Measurements from ENCODE around the gene DYNC2LI1.
A peak's percentile ranks its signal among the peaks of the same experiment; 100 is the strongest.

DYNC2LI1 gene

DNA sequence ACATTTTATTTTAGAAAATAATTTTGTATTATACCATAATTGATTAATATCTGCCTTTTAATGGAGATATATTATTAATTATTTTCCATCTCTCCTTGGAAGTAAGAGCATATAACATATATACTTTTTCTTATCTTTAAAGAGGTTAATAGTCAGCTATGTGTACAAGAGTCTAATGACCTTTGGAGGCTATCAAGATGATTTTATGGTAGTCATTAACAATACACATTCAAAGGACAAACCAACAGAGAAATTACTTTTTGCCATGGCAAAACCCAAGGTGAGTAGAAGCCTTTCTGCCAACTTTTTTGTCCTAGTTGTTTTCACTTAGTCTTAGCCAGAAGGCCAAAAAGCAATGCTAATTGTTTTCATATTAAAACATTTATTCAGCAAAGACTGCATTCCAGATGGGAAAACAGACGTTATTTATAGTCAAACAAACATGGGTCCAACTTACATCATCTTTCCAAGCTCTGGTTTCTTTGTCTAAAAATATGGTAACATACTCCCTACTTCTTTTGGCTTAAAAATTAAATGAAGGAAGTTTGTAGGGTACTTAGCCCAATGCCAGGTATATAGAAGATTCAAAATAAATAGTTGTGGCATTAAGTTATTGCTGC lies 9.6 kb upstream of the DYNC2LI1 start:
- FAIRE-seq, result no peak

DNA sequence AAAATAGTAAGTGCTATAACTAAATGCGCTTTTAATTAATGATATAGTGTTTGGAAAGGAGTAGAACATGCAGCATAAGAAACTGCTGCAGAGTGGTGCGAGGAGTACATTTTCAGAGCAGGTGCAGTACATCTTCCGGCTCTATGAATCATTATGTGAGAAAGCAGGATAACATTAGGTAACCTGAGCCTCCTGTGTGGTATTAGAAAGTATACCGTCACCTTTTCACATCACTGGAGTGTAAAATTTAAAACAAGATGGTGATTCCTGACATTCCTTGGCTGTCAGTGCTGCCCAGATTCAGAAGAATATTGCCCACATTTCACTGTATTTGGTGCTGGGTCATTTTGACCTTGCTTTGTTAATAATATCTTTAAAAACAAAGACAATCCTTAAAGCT lies 7.8 kb upstream of the DYNC2LI1 start:
- FAIRE-seq, result no peak

DNA sequence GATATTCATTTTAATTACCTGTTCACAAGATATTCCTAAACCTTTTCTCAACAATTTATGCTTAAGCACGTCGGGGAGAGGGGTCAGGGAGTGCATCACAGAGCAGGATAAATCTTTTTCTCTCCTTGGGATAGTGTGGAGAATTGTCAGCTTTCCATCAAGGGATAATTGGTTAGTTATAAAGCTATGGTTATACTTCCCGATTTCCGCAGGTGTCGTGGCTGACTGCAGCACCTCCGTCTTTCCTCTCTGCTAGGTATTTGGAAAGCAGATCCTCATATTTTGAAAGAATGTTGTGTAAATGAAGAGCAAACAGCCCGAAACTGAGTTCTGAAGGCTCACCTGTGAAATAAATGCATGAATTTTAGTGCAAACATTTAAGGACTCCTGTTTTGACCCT lies 778 bp downstream of the DYNC2LI1 start:
- FAIRE-seq, result no peak

DNA sequence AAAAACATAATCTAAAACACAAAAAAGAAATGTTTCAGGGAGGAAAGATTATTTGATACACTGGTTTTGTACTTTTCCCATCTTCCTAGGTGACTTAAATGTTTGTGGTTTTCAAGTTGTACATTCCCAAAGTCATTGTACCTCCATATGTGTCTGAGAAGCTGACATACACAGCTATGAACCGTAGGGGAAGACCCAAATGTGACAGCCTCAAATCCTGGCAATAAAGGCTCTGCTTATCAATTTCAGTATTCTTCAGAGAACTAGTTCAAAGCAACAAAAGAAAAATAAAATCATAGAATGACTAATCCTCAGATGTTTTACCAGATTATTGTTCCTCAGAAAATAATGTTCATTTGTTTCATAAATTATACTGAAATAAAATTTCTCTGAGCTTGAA lies 2.5 kb downstream of the DYNC2LI1 start:
- FAIRE-seq, result no peak

DNA sequence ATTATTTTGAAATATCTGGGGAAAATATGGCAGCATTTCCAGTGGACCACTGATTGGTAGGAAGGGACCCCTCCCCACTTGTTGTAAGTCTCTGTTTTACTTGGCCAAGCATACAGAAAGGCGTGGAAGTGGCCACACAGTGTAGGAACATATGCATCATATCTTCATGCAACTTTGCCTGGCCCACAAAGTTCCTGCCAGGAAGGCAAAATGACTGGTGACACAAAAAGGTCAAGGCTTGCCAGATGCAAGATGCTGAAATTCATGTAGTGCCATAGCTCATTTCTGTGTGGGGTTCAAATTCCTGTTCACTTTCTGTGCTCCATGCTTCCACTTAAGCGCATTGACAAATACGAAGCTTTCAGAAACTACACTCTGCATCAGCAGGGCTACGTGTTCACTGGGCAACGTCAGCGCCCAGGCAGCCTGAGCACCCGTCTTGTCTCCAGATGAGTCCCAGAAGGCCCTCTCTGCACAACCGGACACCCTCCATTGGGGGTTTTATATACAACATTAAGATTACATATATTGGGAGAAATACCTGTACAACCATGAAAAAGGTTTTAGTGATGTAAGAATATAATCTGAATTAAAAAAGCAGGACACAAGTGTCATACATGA lies 3.6 kb downstream of the DYNC2LI1 start:
- FAIRE-seq, result no peak

DNA sequence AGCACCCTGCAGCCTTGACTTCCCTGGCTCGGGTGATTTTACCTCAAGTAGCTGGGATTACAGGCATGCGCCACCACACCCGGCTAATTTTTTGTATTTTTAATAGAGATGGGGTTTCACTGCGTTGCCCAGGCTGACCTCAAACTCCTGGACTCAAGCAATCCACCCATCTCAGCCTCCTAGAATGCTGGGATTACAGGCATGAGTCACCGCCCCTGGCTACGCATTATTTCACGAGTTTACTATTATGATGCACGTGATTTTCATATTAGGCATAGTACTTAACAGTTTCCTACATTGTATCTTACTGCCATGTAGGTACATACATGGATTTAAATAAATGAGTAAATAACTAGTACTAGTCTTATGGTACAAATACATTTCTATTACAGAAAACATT lies 4.4 kb downstream of the DYNC2LI1 start:
- no peak for FAIRE-seq

DNA sequence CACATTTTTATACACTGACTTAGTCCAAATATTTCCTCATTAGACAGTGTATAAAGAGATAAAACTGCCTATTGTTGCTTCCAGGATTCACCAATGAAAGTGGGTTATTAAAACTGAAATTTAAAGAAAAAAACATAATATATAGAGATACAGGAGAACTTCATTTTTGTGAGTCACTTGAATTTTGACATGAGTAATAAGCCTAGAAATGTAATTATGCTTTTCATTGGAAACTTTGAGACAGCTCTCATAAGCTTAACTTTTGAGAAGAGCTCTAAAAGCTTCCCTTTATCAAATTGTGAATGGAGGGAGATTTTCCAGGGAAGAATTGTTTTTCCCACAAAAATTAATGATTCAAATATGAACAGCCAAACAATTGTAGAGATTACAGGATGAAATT lies 14.1 kb downstream of the DYNC2LI1 start:
- no peak for FAIRE-seq

DNA sequence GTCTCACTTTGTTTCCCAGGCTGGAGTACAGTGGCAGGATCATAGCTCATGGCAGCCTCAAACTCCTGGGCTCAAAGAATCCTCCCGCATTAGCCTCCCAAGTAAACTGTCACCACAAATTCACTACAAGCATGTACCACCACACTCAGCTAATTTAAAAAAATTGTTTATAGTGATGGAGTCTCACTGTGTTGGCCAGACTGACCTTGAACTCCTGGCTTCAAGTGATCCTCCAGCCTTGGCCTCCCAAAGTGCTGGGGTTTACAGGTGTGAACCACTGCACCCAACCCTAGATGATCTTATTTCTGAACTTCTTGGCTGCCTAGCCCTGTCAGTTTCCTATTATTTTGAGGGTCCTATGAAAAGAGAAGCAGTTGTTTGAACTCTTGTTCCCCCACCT lies 14.8 kb downstream of the DYNC2LI1 start:
- FAIRE-seq, result no peak

DNA sequence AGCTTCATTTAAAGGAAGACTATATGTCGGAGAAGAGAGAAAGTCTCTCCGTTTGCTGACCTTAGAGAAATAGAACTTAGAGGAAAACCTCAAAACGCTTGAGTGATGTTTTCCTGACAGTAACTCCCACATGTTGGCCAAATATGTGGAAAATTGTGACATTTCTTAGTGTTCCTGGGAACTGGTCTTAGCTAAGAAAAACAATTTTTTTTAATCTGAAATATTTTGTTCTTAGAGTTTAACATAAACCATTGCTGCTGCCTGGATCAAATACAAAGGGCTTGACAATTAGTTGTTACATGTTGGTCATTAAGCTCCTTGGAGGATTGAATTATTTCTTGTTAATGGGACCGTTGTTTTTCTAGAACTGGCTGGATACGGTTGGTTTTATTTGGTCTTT lies 16.3 kb downstream of the DYNC2LI1 start:
- FAIRE-seq, result no peak

DNA sequence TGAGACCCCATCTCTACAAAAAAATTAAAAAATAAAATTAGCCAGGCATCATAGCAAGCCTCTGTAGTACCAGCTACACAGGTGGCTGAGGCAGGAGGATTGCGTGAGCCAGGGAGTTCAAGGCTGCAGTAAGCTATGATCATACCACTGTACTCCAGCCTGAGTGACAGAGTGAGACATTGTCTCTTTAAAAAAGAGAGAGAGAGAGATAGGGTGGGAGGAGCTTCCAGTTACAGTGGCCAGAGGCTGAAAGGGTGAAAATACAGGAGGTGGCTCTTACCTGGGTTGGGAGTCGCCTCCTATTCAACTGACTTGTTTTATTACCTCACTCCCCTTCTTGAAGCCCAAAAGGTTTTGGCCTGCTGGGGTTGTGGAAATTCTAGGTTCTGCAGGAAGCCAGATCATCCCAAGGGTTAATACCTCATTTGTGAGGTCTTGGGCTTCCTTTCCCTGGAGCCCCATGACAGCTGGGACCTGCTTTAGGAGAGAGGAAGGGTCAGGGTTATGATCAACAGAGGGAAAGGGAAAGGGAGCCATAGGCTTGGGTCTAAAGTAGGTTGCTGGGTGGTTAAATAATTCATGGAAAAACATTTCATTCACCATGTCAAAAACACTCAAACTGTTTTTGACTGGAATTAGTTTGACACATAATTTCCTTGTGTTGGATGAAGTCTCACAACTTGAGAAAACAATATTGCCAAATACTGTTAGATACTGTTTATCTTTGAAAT lies 17.4 kb downstream of the DYNC2LI1 start:
- no peak for FAIRE-seq

DNA sequence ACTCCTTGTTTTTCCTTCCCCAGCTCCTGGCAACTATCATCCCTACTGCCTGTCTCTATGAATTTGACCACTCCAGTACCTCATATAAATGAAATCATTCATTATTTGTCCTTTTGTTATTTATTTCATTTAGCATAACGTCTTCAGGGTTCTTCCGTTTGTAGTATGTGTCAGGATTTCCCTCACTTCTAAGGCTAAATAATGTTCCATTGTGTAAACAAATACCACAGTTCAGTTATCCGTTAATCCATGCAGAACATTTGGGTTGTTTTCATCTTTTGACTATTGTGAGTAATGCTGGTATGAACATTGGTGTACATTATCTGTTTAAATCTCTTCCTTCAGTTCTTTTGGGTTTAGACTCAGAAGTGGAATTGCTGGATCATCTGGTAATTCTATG lies 18.8 kb downstream of the DYNC2LI1 start:
- no peak for FAIRE-seq

DNA sequence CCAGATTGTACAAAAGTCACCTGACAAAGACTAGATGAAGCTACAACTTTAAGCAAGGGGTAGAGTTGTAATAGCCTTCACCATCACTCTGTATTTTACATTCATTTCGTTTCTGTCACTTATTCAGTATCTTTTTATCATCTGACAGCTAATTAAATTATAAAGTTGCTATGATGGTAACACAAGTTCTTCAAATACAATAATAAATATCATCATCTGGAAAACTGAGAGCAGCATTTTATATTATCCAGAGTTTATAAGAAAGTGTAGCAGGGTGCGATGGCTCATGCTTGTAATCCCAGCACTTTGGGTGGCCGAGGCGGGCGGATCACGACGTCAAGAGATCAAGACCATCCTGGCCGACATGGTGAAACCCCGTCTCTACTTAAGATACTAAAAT lies 21.1 kb downstream of the DYNC2LI1 start:
- FAIRE-seq, result no peak

DNA sequence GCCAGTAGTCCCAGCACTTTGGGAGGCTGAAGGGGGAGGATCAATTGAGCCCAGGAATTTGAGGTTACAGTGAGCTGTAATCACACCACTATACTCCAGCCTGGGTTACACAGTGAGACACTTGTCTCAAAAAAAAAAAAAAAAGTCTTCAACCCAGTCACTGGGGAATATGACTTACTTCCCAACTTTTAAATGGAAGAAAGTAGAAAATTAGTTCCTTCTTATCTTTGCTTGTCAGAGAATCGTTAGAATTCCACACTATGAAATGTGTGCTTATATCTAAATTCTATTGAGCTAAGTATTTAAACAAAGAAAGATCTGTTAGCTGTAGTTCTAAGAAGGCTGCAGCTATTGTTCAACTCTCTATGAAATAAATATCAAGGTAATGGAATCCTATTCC lies 22.4 kb downstream of the DYNC2LI1 start:
- no peak for FAIRE-seq

DNA sequence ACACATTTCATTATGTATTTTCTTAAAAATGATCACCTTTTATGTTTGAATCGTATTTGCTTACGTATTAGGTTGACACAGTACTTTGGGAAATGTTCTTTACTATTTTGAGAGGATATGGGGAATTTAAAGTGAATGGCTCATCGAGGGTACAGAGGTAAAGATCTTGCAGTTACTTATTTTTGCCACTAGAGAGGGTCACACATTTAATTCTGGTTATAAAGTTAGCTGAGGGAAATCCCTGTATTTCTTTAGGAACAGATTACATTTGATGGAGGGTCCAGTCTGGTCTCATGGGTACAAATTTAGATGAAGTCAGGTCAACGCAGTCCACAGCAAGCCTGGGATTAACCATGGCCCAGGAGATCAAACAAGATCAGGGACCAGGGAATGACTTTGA lies 24.5 kb downstream of the DYNC2LI1 start:
- FAIRE-seq, result no peak

DNA sequence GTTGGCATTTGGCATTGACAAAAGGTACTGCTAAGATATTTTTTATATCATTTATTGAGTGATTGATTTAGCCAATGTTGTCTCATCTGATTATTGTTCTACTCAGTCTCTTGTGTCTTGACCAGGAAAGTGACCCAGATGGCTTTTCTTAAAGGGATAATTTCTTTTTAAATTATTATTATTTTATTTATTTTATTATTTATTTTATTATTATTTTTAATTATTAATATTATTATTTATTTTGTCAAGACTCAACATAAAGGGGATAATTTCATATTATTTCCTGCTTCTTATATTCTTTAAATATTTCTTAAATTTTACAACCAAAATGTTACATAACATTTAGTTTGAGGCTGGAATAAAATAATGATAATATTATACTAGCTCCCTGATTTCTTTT lies 27.1 kb downstream of the DYNC2LI1 start:
- FAIRE-seq, result peak; percentile 38

DNA sequence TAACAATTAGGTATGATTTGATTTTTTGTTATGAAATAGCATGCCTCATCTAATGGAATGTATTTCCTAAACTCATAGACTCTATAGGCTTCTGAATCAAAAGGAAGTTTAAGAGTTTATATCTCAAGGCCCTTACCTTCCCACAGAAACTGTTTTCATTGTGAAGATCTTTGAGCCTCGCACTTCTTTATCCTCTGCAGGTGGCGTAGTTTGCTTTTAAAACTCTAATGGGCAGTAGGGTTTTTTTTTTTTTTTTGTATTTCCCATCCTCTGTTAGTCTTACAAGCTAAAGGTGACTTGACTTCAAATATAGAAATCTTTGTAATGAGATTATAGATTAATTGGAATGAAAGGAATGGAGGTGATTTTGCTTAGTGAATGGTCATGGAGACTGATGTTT lies 28.3 kb downstream of the DYNC2LI1 start:
- no peak for FAIRE-seq

DNA sequence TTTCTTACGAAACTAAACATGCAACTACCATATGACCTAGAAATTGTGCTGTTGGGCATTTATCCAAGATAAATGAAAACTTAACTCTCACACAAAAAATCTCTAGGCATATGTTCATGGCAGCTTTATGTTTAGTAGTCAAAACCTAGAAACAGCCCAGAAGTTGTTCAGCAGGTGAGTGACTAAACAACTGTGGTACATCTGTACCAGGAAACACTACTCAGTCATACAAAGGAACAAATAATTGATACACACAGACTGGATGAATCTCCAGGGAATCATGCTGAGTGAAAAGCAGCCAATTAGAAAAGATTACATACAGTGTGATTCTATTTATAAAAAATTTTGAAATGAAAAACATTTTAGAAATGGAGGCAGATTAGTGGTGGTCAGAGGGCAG lies 29.3 kb downstream of the DYNC2LI1 start:
- FAIRE-seq, result peak; percentile 5

DNA sequence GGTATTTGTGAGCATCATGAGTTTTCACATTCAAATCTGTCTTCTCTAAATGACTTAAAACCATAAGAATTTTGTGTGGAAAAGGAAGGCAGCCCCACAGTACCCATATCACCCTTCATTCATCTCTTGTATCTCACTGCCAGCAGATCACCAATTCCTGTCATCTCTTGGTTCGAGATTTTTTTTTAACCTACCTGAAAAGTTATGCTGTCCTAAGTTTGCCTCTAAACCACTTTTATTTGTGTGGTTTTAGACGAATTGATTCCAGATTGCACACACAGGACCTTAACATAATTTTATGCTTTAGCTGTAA lies 32.8 kb downstream of the DYNC2LI1 start:
- FAIRE-seq, result no peak

DNA sequence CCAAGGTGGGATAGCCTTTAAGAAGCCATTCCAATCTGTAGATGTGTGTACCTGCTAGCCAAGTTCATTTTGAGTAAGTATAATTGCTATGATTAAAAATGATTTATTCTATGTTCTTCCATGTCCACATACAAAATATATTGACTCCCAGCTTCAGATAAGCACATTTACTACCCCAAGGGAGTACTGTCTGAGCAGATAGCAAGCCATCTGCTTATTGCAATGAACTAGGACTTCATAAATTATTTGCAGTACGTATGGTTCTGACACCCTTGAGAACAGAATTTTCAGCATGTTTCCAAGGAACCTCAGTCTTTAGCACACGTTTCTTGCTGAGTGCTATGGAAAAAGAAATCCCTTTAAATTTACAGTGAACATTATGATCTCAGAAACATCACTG lies 36.6 kb downstream of the DYNC2LI1 start:
- FAIRE-seq, result no peak

DNA sequence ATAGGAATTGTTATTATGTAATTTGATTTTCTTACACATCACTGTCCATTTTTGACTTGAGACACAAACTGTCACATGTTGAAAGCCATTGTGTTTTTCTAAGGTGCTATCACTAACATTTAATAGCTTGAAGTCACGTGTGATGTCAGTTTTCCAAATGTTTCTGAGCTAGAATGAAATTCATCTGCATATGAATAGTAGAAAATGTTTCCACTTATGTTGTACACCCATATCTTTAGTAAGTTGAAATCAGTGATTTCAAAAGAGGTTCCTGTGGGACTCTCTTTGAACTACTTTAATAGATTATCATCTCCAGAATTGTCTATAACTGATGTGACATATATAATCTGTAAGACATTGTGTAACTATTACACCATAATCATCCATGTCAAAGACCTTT lies 37.0 kb downstream of the DYNC2LI1 start:
- FAIRE-seq, result no peak

DNA sequence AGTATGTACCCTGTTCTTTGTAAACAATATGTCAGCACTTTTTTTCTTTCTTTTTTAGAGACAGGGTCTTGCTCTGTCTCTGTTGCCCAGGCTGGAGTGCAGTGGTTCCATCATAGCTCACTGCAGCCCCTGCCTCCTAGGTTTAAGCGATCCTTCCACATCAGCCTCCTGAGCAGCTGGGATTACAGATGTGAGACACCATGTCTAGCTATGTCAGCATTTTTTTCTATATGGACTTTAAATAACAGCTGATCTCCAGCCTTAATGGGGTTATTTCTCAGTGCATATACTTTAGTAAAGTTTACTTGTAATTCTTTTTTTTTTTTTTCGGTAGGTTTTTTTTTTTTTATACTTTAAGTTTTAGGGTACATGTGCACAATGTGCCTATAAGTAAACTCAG lies 38.2 kb downstream of the DYNC2LI1 start:
- no peak for FAIRE-seq

DNA sequence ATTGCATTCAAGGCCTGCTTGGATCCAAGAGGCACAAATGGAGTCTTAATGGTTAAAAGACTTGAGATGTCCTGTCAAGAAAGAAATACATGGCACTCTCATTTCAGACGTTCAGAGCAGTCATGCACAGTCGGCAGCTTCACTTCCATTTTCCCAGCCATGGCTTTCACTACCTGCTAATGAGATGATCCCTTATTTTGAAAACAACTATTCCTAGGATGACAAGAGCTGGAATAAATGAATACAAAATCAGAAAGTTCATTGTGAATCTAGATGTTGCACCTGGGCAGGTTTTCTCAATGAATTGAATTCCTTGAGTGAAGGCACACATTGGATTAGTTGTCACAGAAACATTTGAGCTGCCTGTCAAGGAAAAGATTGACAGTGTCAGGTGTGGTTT lies 39.1 kb downstream of the DYNC2LI1 start:
- no peak for FAIRE-seq

DNA sequence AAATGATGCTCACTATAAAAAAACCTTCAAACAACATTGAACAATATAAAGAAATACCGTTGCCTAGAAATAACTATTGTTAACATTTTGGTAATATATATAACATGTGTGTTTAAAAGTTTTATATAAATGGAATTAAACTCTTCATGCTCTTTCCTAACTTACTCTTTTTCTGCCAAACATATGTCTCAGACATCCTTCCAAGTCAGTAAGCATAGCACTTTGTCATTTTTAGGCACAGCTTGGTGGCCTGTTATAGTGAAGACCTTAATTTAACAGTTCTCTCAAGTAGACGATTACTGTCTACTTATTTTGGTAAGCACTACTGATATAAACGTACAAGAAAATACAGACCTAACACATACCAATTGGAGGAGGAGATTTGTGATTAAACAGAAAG lies 40.9 kb downstream of the DYNC2LI1 start:
- no peak for FAIRE-seq

DNA sequence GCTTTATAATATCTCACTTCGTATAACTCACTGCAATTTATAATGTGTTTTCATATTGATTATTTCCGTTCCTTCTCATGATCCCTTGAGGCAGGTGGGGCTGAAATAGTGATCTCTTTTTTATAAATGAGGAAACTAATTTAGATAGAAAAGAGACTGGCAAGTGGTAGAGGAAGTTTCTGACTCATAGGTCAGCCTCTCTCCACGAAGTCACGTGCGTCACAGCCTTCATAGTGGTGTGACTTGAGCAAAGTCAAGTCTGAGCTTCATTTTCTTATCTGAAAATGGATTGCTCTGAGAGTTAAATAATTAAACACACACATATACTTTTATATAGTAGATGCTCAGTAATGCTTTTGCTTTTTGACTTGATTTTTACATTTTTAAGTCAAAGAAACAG lies 44.9 kb downstream of the DYNC2LI1 start:
- no peak for FAIRE-seq

Data from islet of Langerhans (tissue), 1 donor.